A172 (cell line): ENCODE data around the gene RPL9. TPM values are rescaled to one million over a fixed set of nuclear protein-coding genes. Genes with fewer than 3 reads are reported as not detected.
"Not testable (repeated sequence)": the region's sequence is repeated elsewhere in the genome, so short reads cannot be mapped to it uniquely, and the experiment has no call there.

ENCODE experiments used
- DNase-seq: peaks from one replicate; pipeline ENCODE4 v3.0.0-alpha.2; 2015; ENCODE audit warnings: low spot score
- total RNA-seq: library from RNA; depleted of rRNA; stranded (reverse); fragments of >200 nt; shearing (Covaris generic); gene quantifications from 2 replicates; pipeline ENCODE4 v1.2.3, GENCODE V29; 2014; rRNA removed

RPL9 gene
- total RNA-seq, 1 experiment from 2014 or later: 1,323 TPM

DNA sequence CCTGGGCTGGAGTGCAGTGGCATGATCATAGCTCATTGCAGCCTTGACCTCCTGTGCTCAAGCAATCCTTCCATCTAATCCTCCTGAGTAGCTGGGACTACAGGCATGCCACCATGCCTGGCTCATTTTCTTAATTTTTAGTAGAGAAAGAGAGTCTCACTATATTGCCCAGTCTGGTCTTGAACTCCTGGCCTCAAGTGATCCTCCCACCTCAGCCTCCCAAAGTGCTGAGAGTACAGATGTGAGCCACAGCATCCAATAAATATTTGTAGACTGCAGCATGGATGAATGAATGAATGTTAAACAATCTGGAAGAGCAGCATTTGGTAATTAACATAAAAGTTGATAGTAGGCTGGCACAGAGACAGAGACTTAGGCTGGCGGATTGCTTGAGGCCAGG lies 32.0 kb downstream of the RPL9 start:
- DNase-seq: no peak

GRCh38 chr4:39425297-39425696 lies 33.4 kb downstream of the RPL9 start:
- DNase-seq: not testable (repeated sequence)

DNA sequence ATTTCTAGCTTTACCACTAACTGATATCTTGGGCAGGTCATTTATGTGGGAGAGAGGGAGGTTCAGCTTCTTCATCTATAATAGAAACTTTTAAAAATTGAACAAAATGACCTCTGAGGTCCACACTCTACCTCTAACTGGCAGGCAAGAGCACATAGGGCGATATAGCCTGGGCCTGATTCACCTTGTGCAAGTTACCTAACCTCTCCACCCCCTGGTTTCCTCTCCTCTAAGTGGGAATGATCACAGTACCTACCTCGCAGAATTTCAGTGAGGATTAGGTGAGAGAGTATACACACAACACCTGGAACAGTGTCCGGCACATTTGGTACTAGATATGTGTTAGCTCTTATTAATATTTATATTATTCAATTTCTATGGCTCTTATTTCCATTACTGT lies 36.5 kb downstream of the RPL9 start:
- DNase-seq: no peak

- DNase-seq: no peak
These were observed 42.9 kb downstream of the RPL9 start for GRCh38 chr4:39415678-39416283.

DNA sequence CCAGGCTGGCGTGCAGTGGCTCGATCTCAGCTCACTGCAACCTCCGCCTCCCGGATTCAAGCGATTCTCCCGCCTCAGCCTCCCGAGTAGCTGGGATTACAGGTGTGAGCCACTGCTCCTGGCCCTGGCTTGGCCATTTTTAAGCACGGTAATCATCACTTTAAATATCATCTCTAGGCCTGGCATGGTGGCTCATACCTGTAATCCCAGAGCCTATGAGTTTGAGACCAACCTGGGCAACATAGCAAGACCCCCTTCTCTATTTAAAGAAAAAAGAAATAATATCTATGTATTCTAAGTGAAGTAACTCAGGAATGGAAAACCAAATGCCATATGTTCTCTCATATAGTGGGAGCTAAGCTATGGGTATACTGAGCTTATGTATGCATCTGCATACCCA lies 47.2 kb downstream of the RPL9 start:
- not testable (repeated sequence) for DNase-seq

GRCh38 chr4:39410415-39410814 lies 48.3 kb downstream of the RPL9 start:
- no peak for DNase-seq

GRCh38 chr4:39407584-39407885 lies 51.2 kb downstream of the RPL9 start:
- DNase-seq: no peak

DNA sequence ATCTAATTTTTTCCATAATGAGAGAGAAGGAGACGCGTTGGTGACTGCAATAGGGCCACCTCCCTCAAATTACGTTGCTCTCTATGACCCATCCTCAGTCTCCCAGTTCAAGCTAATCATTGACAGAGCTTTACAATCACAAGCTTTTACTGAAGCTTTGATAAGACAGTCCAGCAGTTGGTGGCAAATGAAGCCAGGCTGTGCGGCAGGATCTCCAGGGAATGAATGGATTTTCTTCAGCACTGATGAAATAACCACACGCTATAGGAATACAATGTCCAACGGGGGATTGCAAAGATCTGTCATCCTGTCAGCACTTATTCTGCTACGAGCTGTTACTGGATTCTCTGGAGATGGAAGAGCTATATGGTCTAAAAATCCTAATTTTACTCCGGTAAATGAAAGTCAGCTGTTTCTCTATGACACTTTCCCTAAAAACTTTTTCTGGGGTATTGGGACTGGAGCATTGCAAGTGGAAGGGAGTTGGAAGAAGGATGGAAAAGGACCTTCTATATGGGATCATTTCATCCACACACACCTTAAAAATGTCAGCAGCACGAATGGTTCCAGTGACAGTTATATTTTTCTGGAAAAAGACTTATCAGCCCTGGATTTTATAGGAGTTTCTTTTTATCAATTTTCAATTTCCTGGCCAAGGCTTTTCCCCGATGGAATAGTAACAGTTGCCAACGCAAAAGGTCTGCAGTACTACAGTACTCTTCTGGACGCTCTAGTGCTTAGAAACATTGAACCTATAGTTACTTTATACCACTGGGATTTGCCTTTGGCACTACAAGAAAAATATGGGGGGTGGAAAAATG lies 51.7 kb downstream of the RPL9 start, which contains the start of gene KLB:
KLB (plus strand) TSS at position 168 of the 821 bp plus-strand sequence; CDS start at position 188, 20 bp downstream.
- DNase-seq: no peak

Other genes starting within 250 kb of the RPL9 start
- gene RFC1, start 92.6 kb downstream of the RPL9 start, total RNA-seq: 54.0 and 72.4 TPM in 2 replicates
- gene KLB, start 52.0 kb downstream of the RPL9 start, total RNA-seq: not detected in 2 replicates
- gene LIAS, start 134 bp upstream of the RPL9 start, total RNA-seq: 9.2 and 12.5 TPM in 2 replicates
- 71.1 and 82.8 TPM in 2 replicates for gene UGDH, start 68.5 kb upstream of the RPL9 start, total RNA-seq
- 26.5 and 30.7 TPM in 2 replicates for gene SMIM14, start 179.9 kb upstream of the RPL9 start, total RNA-seq
- gene UBE2K, start 239.2 kb upstream of the RPL9 start, total RNA-seq: 22.5 and 22.9 TPM in 2 replicates